ENCODE data around the gene PRKCE.
"Not testable (repeated sequence)": the region's sequence is repeated elsewhere in the genome, so short reads cannot be mapped to it uniquely, and the experiment has no call there.

The PRKCE gene

GRCh38 chr2:46223514-46223913 lies 572.0 kb downstream of the PRKCE start:
- DNase-seq = not testable (repeated sequence)

GRCh38 chr2:46225150-46225625 lies 573.7 kb downstream of the PRKCE start:
- no peak for DNase-seq

- no peak for DNase-seq
Observed at GRCh38 chr2:46225730-46226129, 574.3 kb downstream of the PRKCE start.

GRCh38 chr2:46226620-46227019 lies 575.1 kb downstream of the PRKCE start:
- DNase-seq = no peak

GRCh38 chr2:46227022-46227421 lies 575.5 kb downstream of the PRKCE start:
- no peak for DNase-seq

- no peak for DNase-seq
Observed at GRCh38 chr2:46227674-46228289, 576.3 kb downstream of the PRKCE start.

- no peak for DNase-seq
Observed at GRCh38 chr2:46229134-46230063, 577.9 kb downstream of the PRKCE start.

GRCh38 chr2:46230115-46230571 lies 578.7 kb downstream of the PRKCE start:
- peak; percentile 67 for DNase-seq

- DNase-seq = no peak
Observed at GRCh38 chr2:46230677-46231425, 579.4 kb downstream of the PRKCE start.

- no peak for DNase-seq
Observed at GRCh38 chr2:46231721-46232120, 580.2 kb downstream of the PRKCE start.

- DNase-seq = no peak
Observed at GRCh38 chr2:46232860-46233259, 581.4 kb downstream of the PRKCE start.

- peak; percentile 37 for DNase-seq
Observed at GRCh38 chr2:46236006-46236875, 584.8 kb downstream of the PRKCE start.

GRCh38 chr2:46236876-46237859 lies 585.7 kb downstream of the PRKCE start:
- DNase-seq = peak; percentile 66

Data from RPMI8226 (cell line).